Measurements from ENCODE around the gene DPF3. TPM values are rescaled to one million over a fixed set of nuclear protein-coding genes. Genes with fewer than 3 reads are reported as not detected.

The DPF3 gene
- total RNA-seq, 5 donors from 2014 or later (not counting 1 experiment from before 2014, with no cell fraction given), result 0.33 to 0.86 (median 0.54) TPM

- ATAC-seq (replicated peaks in 1 of 4), result no peak
- Mint-ChIP-seq H3K9me3 (no peaks in the 10 kb centered on the region), H3K27ac (no peak overlapping the region), H3K27me3 (peaks cover 20 to 29% of the 10 kb centered on the region in 2 donors), H3K4me1 (no peaks in the 10 kb centered on the region), H3K4me3 (no peak overlapping the region), H3K36me3 (no peaks in the 10 kb centered on the region)
- H3K36me3 ChIP-seq (ENCODE audit: control insufficient read depth in 2 of 2, extremely low read depth in 1 of 2, insufficient read depth in 1 of 2, low read length in 1 of 2), result no peaks in the 10 kb centered on the region
- CTCF ChIA-PET, result interaction anchor here in 1 of 2 donors (0.5 kb wide), 1 partner anchor 787 kb away, joined by 3 read pairs; no protein-coding TSS in a partner anchor
- H3K4me1 ChIP-seq (ENCODE audit: control insufficient read depth in 1 of 2, extremely low read depth in 1 of 2, insufficient read depth in 2 of 2, low read length in 2 of 2), result peaks cover 0 to 2% of the 10 kb centered on the region in 2 experiments
- no peak overlapping the region for H3K27ac ChIP-seq (ENCODE audit: low read length)
- H3K9me3 ChIP-seq, result no peaks in the 10 kb centered on the region
- H3K4me3 ChIP-seq (ENCODE audit: control insufficient read depth in 1 of 2, extremely low read depth in 1 of 2, low read length in 1 of 2), result no peak overlapping the region
- POLR2A ChIA-PET, result no interaction called here
- peaks cover 0 to 4% of the 10 kb centered on the region in 2 experiments for H3K27me3 ChIP-seq (replicated peaks in 1 of 2; ENCODE audit: control insufficient read depth in 2 of 2, extremely low read depth in 1 of 2, insufficient read depth in 2 of 2, low read length in 1 of 2)
- DNase-seq, result no peak
- WGBS (ENCODE audit: insufficient coverage), result no CpG with 5 or more reads among the region's 4 CpGs
Observed at GRCh38 chr14:72826039-72826438, 67.9 kb downstream of the DPF3 start.

DNA sequence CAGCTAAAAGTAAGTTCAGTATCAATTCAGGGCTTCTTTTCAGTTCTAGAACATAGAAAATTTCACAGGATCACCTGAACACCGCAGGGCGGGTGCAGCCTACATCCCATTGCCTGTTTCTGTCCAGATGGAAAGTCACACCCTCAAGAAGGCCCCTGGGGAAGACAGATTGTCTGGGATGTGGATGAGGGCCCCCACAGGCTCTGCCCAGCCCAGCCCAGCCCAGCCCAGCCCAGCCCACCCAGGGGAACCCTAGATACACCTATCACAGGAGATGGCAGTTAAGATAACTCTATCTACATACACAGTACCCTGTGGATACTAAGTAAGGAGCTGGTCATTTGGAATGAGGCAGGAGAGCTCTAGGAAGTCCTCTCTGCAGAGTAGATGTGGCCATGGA is 68.4 kb downstream of the DPF3 start:
- no peak for ATAC-seq (replicated peaks in 1 of 4)
- no peak overlapping the region for H3K4me3 Mint-ChIP-seq

DNA sequence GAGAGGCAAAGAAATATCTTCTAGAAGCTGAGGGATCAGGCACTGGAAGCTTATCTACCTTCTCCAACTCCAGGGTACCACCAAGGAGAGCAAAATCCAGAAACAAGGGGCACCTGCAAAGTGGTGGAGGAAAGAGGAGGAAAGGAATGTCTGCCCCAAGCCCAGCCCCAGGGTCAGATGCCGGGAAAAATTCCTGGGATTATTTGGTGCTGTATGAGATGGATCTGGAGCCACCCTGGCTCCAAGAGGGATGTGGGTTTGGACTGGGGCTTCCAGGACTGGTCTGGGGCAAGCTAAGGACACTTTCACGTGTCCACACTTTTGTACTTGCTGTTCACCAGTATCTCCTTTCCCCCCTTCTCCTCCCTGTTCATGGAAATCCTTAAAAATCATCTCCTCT is 69.8 kb downstream of the DPF3 start:
- Histone ChIP-seq H3K4me1 (ENCODE audit: control insufficient read depth in 1 of 2, extremely low read depth in 1 of 2, insufficient read depth in 2 of 2, low read length in 2 of 2) (no peaks in the 10 kb centered on the region), H3K36me3 (ENCODE audit: control insufficient read depth in 2 of 2, extremely low read depth in 1 of 2, insufficient read depth in 1 of 2, low read length in 1 of 2) (no peaks in the 10 kb centered on the region), H3K27ac (ENCODE audit: low read length) (no peak overlapping the region), H3K4me3 (ENCODE audit: control insufficient read depth in 1 of 2, extremely low read depth in 1 of 2, low read length in 1 of 2) (no peak overlapping the region), H3K27me3 (replicated peaks in 1 of 2; ENCODE audit: control insufficient read depth in 2 of 2, extremely low read depth in 1 of 2, insufficient read depth in 2 of 2, low read length in 1 of 2) (no peaks in the 10 kb centered on the region), H3K9me3 (peaks cover 4% of the 10 kb centered on the region)
- Mint-ChIP-seq H3K27me3 (peaks cover 11 to 26% of the 10 kb centered on the region in 2 donors), H3K4me1 (no peaks in the 10 kb centered on the region), H3K4me3 (no peak overlapping the region), H3K36me3 (no peaks in the 10 kb centered on the region), H3K9me3 (peaks cover 1 to 2% (median 1%) of the 10 kb centered on the region in 3 donors), H3K27ac (no peak overlapping the region)
- ChIA-PET POLR2A (no interaction called here), CTCF (no interaction called here)
- ATAC-seq (replicated peaks in 1 of 4), result no peak
- no peak for DNase-seq
- WGBS (ENCODE audit: insufficient coverage), result 73% methylated on average over 2 of the region's 2 CpGs

More for the DNA sequence above, 68.4 kb downstream of the DPF3 start:
- H3K9me3 ChIP-seq, result no peaks in the 10 kb centered on the region
- H3K36me3 Mint-ChIP-seq, result no peaks in the 10 kb centered on the region
- H3K27ac Mint-ChIP-seq, result no peak overlapping the region
- H3K9me3 Mint-ChIP-seq, result no peaks in the 10 kb centered on the region
- WGBS (ENCODE audit: insufficient coverage), result no CpG with 5 or more reads among the region's 2 CpGs
- H3K36me3 ChIP-seq (ENCODE audit: control insufficient read depth in 2 of 2, extremely low read depth in 1 of 2, insufficient read depth in 1 of 2, low read length in 1 of 2), result no peaks in the 10 kb centered on the region
- no peaks in the 10 kb centered on the region for H3K27me3 ChIP-seq (replicated peaks in 1 of 2; ENCODE audit: control insufficient read depth in 2 of 2, extremely low read depth in 1 of 2, insufficient read depth in 2 of 2, low read length in 1 of 2)
- DNase-seq, result no peak
- no peaks in the 10 kb centered on the region for H3K4me1 Mint-ChIP-seq
- no peaks in the 10 kb centered on the region for H3K4me1 ChIP-seq (ENCODE audit: control insufficient read depth in 1 of 2, extremely low read depth in 1 of 2, insufficient read depth in 2 of 2, low read length in 2 of 2)
- ChIA-PET CTCF (interaction anchor here in 1 of 2 donors (0.5 kb wide), 1 partner anchor 787 kb away, joined by 3 read pairs; no protein-coding TSS in a partner anchor), POLR2A (no interaction called here)
- H3K27ac ChIP-seq (ENCODE audit: low read length), result no peak overlapping the region
- H3K4me3 ChIP-seq (ENCODE audit: control insufficient read depth in 1 of 2, extremely low read depth in 1 of 2, low read length in 1 of 2), result no peak overlapping the region
- peaks cover 15 to 26% of the 10 kb centered on the region in 2 donors for H3K27me3 Mint-ChIP-seq

DNA sequence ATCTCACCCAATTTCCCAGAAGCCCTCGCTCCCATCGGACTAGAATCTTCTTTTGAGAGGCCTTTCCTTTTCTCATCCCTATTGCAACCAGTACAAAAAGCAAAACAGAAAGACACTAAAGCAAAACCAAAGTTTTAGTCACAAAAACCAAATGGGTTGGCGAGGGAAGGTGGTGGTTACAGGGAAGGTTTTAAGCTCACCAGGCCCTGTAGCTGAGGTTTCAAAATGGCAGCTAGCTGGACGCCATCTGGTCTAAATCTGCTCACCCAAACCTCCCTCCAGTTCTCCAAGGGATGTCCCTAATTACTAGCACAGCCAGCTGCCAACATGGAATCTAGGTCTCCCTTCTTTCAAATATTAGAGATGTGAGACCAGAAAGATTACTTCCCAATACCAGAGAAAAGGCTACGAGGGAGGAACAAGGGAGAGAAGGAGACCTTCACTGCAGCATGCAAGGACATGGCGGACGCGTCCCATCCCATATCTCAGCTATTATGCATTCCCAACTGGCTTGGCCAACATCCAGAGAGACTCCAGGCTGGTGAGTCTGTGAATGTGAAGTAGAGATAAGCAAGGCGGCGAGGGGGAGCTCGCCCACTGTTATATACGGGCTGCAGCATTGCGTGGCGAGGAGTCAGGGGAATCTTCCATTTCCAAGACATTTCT is 70.8 kb downstream of the DPF3 start:
- Mint-ChIP-seq H3K9me3 (peaks cover 2 to 6% (median 5%) of the 10 kb centered on the region in 3 donors), H3K36me3 (no peaks in the 10 kb centered on the region), H3K4me1 (no peaks in the 10 kb centered on the region), H3K4me3 (no peak overlapping the region), H3K27me3 (peaks cover 7 to 20% of the 10 kb centered on the region in 2 donors), H3K27ac (no peak overlapping the region)
- 100% methylated on average over 2 of the region's 14 CpGs for WGBS (ENCODE audit: insufficient coverage)
- H3K27ac ChIP-seq (ENCODE audit: low read length), result no peak overlapping the region
- CTCF ChIA-PET, result interaction anchor here in 1 of 2 donors (0.6 kb wide), 1 partner anchor 183 kb away, joined by 5 read pairs; no protein-coding TSS in a partner anchor
- no peaks in the 10 kb centered on the region for H3K27me3 ChIP-seq (replicated peaks in 1 of 2; ENCODE audit: control insufficient read depth in 2 of 2, extremely low read depth in 1 of 2, insufficient read depth in 2 of 2, low read length in 1 of 2)
- DNase-seq (no peak), ATAC-seq (replicated peaks in 1 of 4) (no peak)
- H3K9me3 ChIP-seq, result peaks cover 8% of the 10 kb centered on the region
- POLR2A ChIA-PET, result no interaction called here
- no peak overlapping the region for H3K4me3 ChIP-seq (ENCODE audit: control insufficient read depth in 1 of 2, extremely low read depth in 1 of 2, low read length in 1 of 2)
- no peaks in the 10 kb centered on the region for H3K4me1 ChIP-seq (ENCODE audit: control insufficient read depth in 1 of 2, extremely low read depth in 1 of 2, insufficient read depth in 2 of 2, low read length in 2 of 2)
- H3K36me3 ChIP-seq (ENCODE audit: control insufficient read depth in 2 of 2, extremely low read depth in 1 of 2, insufficient read depth in 1 of 2, low read length in 1 of 2), result no peaks in the 10 kb centered on the region

DNA sequence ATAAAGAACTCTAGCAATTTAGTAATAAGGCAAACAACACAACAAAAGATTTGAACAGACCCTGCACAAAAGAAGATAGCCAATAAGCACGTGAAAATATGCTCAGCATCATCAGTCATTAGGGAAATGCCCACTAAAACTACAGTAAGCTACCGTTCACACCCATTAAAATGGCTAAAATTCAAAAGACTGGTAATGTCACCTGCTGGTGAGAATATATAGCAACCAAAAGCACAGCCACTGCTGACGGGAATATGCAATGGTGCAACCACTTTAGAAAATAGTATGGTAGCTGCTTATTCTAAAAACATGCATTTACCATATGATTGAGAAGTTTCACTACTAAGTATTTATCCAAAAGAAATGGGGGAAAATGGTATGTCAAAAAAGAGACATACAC is 74.9 kb downstream of the DPF3 start:
- Mint-ChIP-seq H3K4me1 (peaks cover 0 to 4% (median 0%) of the 10 kb centered on the region in 3 donors), H3K36me3 (no peaks in the 10 kb centered on the region), H3K27ac (no peak overlapping the region), H3K4me3 (no peak overlapping the region), H3K9me3 (peaks cover 2 to 6% (median 5%) of the 10 kb centered on the region in 3 donors), H3K27me3 (peaks cover 0 to 5% of the 10 kb centered on the region in 2 donors)
- no peaks in the 10 kb centered on the region for H3K36me3 ChIP-seq (ENCODE audit: control insufficient read depth in 2 of 2, extremely low read depth in 1 of 2, insufficient read depth in 1 of 2, low read length in 1 of 2)
- POLR2A ChIA-PET, result no interaction called here
- WGBS (ENCODE audit: insufficient coverage), result no CpG with 5 or more reads among the region's 3 CpGs
- H3K27ac ChIP-seq (ENCODE audit: low read length), result no peak overlapping the region
- peaks cover 8% of the 10 kb centered on the region for H3K9me3 ChIP-seq
- no peak overlapping the region for H3K4me3 ChIP-seq (ENCODE audit: control insufficient read depth in 1 of 2, extremely low read depth in 1 of 2, low read length in 1 of 2)
- no peak for DNase-seq
- ATAC-seq (replicated peaks in 1 of 4), result no peak
- no peaks in the 10 kb centered on the region for H3K4me1 ChIP-seq (ENCODE audit: control insufficient read depth in 1 of 2, extremely low read depth in 1 of 2, insufficient read depth in 2 of 2, low read length in 2 of 2)
- no peaks in the 10 kb centered on the region for H3K27me3 ChIP-seq (replicated peaks in 1 of 2; ENCODE audit: control insufficient read depth in 2 of 2, extremely low read depth in 1 of 2, insufficient read depth in 2 of 2, low read length in 1 of 2)
- CTCF ChIA-PET, result no interaction called here

GRCh38 chr14:72816287-72816686 is 77.6 kb downstream of the DPF3 start:
- H3K4me1 Mint-ChIP-seq, result peaks cover 0 to 4% (median 0%) of the 10 kb centered on the region in 3 donors

More at GRCh38 chr14:72816287-72816686, 77.6 kb downstream of the DPF3 start:
- no peaks in the 10 kb centered on the region for H3K36me3 Mint-ChIP-seq
- no peak overlapping the region for H3K4me3 Mint-ChIP-seq
- DNase-seq, result no peak
- no CpG with 5 or more reads among the region's 2 CpGs for WGBS (ENCODE audit: insufficient coverage)
- Histone ChIP-seq H3K4me1 (ENCODE audit: control insufficient read depth in 1 of 2, extremely low read depth in 1 of 2, insufficient read depth in 2 of 2, low read length in 2 of 2) (no peaks in the 10 kb centered on the region), H3K4me3 (ENCODE audit: control insufficient read depth in 1 of 2, extremely low read depth in 1 of 2, low read length in 1 of 2) (no peak overlapping the region), H3K9me3 (peaks cover 8% of the 10 kb centered on the region), H3K36me3 (ENCODE audit: control insufficient read depth in 2 of 2, extremely low read depth in 1 of 2, insufficient read depth in 1 of 2, low read length in 1 of 2) (no peaks in the 10 kb centered on the region), H3K27me3 (replicated peaks in 1 of 2; ENCODE audit: control insufficient read depth in 2 of 2, extremely low read depth in 1 of 2, insufficient read depth in 2 of 2, low read length in 1 of 2) (peaks cover 0 to 13% of the 10 kb centered on the region in 2 experiments), H3K27ac (ENCODE audit: low read length) (no peak overlapping the region)
- POLR2A ChIA-PET, result no interaction called here
- H3K27me3 Mint-ChIP-seq, result peaks cover 0 to 3% of the 10 kb centered on the region in 2 donors
- CTCF ChIA-PET, result no interaction called here
- no peak for ATAC-seq (replicated peaks in 1 of 4)
- peaks cover 2 to 6% (median 5%) of the 10 kb centered on the region in 3 donors for H3K9me3 Mint-ChIP-seq
- no peak overlapping the region for H3K27ac Mint-ChIP-seq

Measured in T-cell (primary cell).